ENCODE data around the gene ARHGEF11. TPM values are rescaled to one million over a fixed set of nuclear protein-coding genes. Genes with fewer than 3 reads are reported as not detected.

Gene ARHGEF11
- total and polyA plus RNA-seq, 9 of the 15 experiments (the other 6 are each of a cell fraction or from before 2014, with no cell fraction given), result 0.14 to 15.5 (median 9.0) TPM

DNA sequence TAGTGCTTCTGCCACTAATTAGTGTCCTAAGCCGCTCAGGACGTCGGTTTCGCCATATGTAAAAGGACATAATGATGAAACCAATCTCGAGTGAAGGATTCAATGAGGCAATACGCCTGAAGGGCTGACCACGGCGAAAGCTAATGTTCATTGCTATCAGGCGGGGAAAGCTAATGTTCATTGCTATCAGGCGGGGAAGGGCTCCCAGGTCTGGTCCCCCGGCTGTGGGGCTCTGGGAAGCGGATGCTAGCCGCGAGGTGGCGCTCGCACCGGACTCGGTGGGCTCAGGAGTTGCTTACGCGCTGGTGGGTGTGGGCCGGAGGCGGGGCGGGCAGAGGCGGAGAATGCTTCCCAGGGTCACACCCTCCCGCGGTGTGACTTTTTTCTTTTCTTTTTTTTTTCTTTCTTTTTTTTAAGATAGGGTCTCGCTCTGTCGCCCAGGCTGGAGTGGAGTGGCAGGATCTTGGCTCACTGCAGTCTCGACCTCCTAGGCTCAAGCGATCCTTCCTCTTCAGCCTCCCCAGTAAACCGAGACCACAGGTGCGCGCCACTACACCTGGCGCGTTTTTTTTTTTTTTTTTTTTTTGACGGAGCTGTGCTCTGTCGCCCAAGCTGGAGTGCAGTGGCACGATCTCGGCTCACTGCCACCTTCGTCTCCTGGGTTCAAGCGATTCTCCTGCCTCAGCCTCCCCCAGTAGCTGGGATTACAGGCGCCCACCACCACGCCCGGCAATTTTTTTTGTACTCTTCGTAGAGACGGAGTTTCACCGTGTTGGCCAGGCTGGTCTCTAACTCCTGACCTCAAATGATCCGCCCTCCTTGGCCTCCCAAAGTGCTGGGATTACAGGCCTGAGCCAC lies 153.1 kb downstream of the ARHGEF11 start (continued):
- TF ChIP-seq ZFP30 (CRISPR knock-in tag; IDR thresholded peaks at IDR 0.05; ENCODE audit: borderline replicate concordance) (no peak), ZKSCAN1 (IDR thresholded peaks at IDR 0.05; ENCODE audit: low read depth, low read length) (no peak), NRF1 (conservative IDR thresholded peaks at IDR 0.05 in 1 of 2, IDR thresholded peaks at IDR 0.05 in 1 of 2) (peak; percentile 41 to 42; a peak in 2 of 4 replicates), BHLHE40 (IDR thresholded peaks at IDR 0.05; ENCODE audit: low read length) (0 out of 2 replicates have a peak, but pooled peaks have one; percentile 35), SRF (CRISPR knock-in tag; IDR thresholded peaks at IDR 0.05) (no peak; a peak in 1 of 4 replicates), MYC (IDR thresholded peaks at IDR 0.05; ENCODE audit: low read depth, low read length) (peak; percentile 48; the same call in 1 of the 2 replicates), MYC (CRISPR knock-in tag; IDR thresholded peaks at IDR 0.05; ENCODE audit: borderline replicate concordance, low read depth) (no peak), EGR1 (conservative IDR thresholded peaks at IDR 0.05) (peak; percentile 82), CBX8 (IDR thresholded peaks at IDR 0.05; ENCODE audit: borderline replicate concordance, extremely low read depth, low read depth, low read length, poor library complexity, severe bottlenecking) (no peak), HCFC1 (IDR thresholded peaks at IDR 0.05; ENCODE audit: low read depth, low read length) (0 out of 2 replicates have a peak, but pooled peaks have one; percentile 36), YY1 (IDR thresholded peaks at IDR 0.05; ENCODE audit: borderline replicate concordance in 1 of 3, control insufficient read depth in 1 of 3, extremely low read depth in 1 of 3, insufficient read depth in 3 of 3, insufficient read length in 1 of 3, insufficient replicate concordance in 2 of 3, low read depth in 1 of 3, low read length in 2 of 3) (peak in 1 of 3 experiments; percentile 47), ARID2 (IDR thresholded peaks at IDR 0.05) (0 out of 2 replicates have a peak, but pooled peaks have one; percentile 31), LCOR (CRISPR knock-in tag; IDR thresholded peaks at IDR 0.05) (peak; percentile 74)
- TF ChIP-seq, protein P1, sequence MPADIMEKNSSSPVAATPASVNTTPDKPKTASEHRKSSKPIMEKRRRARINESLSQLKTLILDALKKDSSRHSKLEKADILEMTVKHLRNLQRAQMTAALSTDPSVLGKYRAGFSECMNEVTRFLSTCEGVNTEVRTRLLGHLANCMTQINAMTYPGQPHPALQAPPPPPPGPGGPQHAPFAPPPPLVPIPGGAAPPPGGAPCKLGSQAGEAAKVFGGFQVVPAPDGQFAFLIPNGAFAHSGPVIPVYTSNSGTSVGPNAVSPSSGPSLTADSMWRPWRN (IDR thresholded peaks at IDR 0.05; ENCODE audit: low read depth), result no peak
- TF ChIP-seq, protein P2, sequence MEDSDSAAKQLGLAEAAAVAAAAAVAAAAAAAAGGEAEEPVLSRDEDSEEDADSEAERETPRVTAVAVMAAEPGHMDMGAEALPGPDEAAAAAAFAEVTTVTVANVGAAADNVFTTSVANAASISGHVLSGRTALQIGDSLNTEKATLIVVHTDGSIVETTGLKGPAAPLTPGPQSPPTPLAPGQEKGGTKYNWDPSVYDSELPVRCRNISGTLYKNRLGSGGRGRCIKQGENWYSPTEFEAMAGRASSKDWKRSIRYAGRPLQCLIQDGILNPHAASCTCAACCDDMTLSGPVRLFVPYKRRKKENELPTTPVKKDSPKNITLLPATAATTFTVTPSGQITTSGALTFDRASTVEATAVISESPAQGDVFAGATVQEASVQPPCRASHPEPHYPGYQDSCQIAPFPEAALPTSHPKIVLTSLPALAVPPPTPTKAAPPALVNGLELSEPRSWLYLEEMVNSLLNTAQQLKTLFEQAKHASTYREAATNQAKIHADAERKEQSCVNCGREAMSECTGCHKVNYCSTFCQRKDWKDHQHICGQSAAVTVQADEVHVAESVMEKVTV (CRISPR knock-in tag; IDR thresholded peaks at IDR 0.05), result peak; percentile 65
- TF ChIP-seq, protein P3, sequence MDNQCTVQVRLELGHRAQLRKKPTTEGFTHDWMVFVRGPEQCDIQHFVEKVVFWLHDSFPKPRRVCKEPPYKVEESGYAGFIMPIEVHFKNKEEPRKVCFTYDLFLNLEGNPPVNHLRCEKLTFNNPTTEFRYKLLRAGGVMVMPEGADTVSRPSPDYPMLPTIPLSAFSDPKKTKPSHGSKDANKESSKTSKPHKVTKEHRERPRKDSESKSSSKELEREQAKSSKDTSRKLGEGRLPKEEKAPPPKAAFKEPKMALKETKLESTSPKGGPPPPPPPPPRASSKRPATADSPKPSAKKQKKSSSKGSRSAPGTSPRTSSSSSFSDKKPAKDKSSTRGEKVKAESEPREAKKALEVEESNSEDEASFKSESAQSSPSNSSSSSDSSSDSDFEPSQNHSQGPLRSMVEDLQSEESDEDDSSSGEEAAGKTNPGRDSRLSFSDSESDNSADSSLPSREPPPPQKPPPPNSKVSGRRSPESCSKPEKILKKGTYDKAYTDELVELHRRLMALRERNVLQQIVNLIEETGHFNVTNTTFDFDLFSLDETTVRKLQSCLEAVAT (IDR thresholded peaks at IDR 0.05), result peak in 1 of 2 experiments; percentile 13; a peak in 1 of 4 replicates
- TF ChIP-seq, protein P4, sequence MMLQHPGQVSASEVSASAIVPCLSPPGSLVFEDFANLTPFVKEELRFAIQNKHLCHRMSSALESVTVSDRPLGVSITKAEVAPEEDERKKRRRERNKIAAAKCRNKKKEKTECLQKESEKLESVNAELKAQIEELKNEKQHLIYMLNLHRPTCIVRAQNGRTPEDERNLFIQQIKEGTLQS (IDR thresholded peaks at IDR 0.05), result peak; percentile 56
- TF ChIP-seq, protein P4 (CRISPR knock-in tag; conservative IDR thresholded peaks at IDR 0.05), result peak; percentile 42; the same call in 1 of the 2 replicates
- TF ChIP-seq, protein P5, sequence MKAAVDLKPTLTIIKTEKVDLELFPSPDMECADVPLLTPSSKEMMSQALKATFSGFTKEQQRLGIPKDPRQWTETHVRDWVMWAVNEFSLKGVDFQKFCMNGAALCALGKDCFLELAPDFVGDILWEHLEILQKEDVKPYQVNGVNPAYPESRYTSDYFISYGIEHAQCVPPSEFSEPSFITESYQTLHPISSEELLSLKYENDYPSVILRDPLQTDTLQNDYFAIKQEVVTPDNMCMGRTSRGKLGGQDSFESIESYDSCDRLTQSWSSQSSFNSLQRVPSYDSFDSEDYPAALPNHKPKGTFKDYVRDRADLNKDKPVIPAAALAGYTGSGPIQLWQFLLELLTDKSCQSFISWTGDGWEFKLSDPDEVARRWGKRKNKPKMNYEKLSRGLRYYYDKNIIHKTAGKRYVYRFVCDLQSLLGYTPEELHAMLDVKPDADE (conservative IDR thresholded peaks at IDR 0.05; ENCODE audit: control insufficient read depth, low read depth, low read length), result 0 out of 2 replicates have a peak, but pooled peaks have one; percentile 42

All from K562 (cell line).